Measurements from ENCODE around the gene FAF1. TPM values are rescaled to one million over a fixed set of nuclear protein-coding genes. Genes with fewer than 3 reads are reported as not detected.

The FAF1 gene
- total and polyA plus RNA-seq, 2 of the 8 experiments (the other 6 are each of a cell fraction or from before 2014, with no cell fraction given): 10.8 to 65.9 TPM

DNA sequence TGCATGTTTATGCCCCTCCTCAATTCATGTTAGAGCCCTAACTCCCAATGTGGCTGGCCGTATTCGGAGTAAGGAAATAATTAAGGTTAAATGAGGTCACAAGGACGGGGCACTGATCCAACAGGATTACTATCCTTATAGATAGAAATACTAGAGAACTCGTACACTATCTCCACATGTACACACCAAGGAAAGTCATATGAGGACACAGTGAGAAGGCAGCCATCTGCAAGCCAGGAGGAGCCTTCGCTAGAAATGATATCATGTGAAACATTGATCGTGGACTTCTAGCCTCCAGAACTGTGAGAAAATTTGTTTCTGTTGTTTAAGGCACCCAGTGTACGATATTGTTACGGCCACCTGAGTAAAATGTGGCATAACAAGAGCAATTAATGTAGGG lies 79.7 kb downstream of the FAF1 start (continued):
- TF ChIP-seq POU5F1 (IDR thresholded peaks at IDR 0.05; ENCODE audit: low read depth, low read length) (no peak), EZH2 (IDR thresholded peaks at IDR 0.05; ENCODE audit: low read depth, low read length, severe bottlenecking) (no peak), SAP30 (IDR thresholded peaks at IDR 0.05; ENCODE audit: insufficient read depth, insufficient replicate concordance, low read length) (no peak), JUND (IDR thresholded peaks at IDR 0.05; ENCODE audit: low read length) (no peak)

Data from H1 (cell line).